RWPE2 (cell line): ENCODE data around the gene SLC12A7.
"Not testable (repeated sequence)": the region's sequence is repeated elsewhere in the genome, so short reads cannot be mapped to it uniquely, and the experiment has no call there.

Experiments
- ATAC-seq: fragments of 200-7000 bp; cut with Tn5 transposase; 3 replicates; pipeline ENCODE4 v1.9.1; 2021; ENCODE audit warnings: low read depth
- DNase-seq: peaks from one replicate; pipeline ENCODE4 v3.0.0-alpha.2; 2020; ENCODE audit warnings: low spot score
- H3K27ac ChIP-seq: fragments of 450-650 bp; 2 replicates; pipeline ENCODE4 v1.5.1; 2017; ENCODE audit warnings: mild to moderate bottlenecking; ENCODE audit not compliant: poor library complexity, severe bottlenecking
- H3K27me3 ChIP-seq: fragments of 250-450 bp; sonication (Bioruptor Pico); 2 replicates; pipeline ENCODE4 v1.5.1; 2021; ENCODE audit warnings: mild to moderate bottlenecking, moderate library complexity; ENCODE audit not compliant: insufficient read depth, poor library complexity, severe bottlenecking
- H3K36me3 ChIP-seq: fragments of 250-450 bp; sonication (Bioruptor Pico); 2 replicates; pipeline ENCODE4 v1.5.1; 2020; ENCODE audit warnings: low read depth, mild to moderate bottlenecking, moderate library complexity
- H3K4me1 ChIP-seq: fragments of 250-450 bp; sonication (Bioruptor Pico); 2 replicates; pipeline ENCODE4 v1.5.1; 2021; ENCODE audit warnings: mild to moderate bottlenecking, moderate library complexity; ENCODE audit not compliant: insufficient read depth, poor library complexity, severe bottlenecking
- H3K4me3 ChIP-seq: fragments of 250-450 bp; sonication (Bioruptor Pico); 2 replicates; pipeline ENCODE4 v1.5.1; 2021; ENCODE audit warnings: mild to moderate bottlenecking, moderate library complexity; ENCODE audit not compliant: severe bottlenecking
- H3K9me3 ChIP-seq: fragments of 250-450 bp; sonication (Bioruptor Pico); 2 replicates; pipeline ENCODE4 v1.5.1; 2021; ENCODE audit warnings: mild to moderate bottlenecking, moderate library complexity; ENCODE audit not compliant: severe bottlenecking
- CTCF ChIP-seq: fragments of 450-650 bp; IDR thresholded peaks from one replicate; pipeline ENCODE4 v1.5.1; 2017; ENCODE audit warnings: mild to moderate bottlenecking, moderate library complexity; ENCODE audit not compliant: poor library complexity, severe bottlenecking

SLC12A7 gene

GRCh38 chr5:1085391-1085790 is 26.5 kb downstream of the SLC12A7 start:
- H3K36me3 ChIP-seq = no peaks in the 10 kb centered on the region
- H3K4me1 ChIP-seq = no peaks in the 10 kb centered on the region
- no peak for TF ChIP-seq CTCF

GRCh38 chr5:1083823-1084605 is 27.8 kb downstream of the SLC12A7 start:
- Histone ChIP-seq H3K27ac (no peak overlapping the region), H3K4me3 (no peak overlapping the region), H3K4me1 (no peaks in the 10 kb centered on the region), H3K36me3 (no peaks in the 10 kb centered on the region), H3K9me3 (no peaks in the 10 kb centered on the region), H3K27me3 (no peaks in the 10 kb centered on the region)
- DNase-seq (no peak), ATAC-seq (no peak)
- no peak for TF ChIP-seq CTCF

More at GRCh38 chr5:1085391-1085790, 26.5 kb downstream of the SLC12A7 start:
- DNase-seq = no peak
- H3K27me3 ChIP-seq = no peaks in the 10 kb centered on the region
- no peaks in the 10 kb centered on the region for H3K9me3 ChIP-seq
- H3K4me3 ChIP-seq = no peak overlapping the region
- no peak for ATAC-seq
- no peak overlapping the region for H3K27ac ChIP-seq

- not testable (repeated sequence) for ATAC-seq, H3K4me3 ChIP-seq, H3K36me3 ChIP-seq, H3K4me1 ChIP-seq, DNase-seq, H3K27ac ChIP-seq, H3K9me3 ChIP-seq, H3K27me3 ChIP-seq
These were observed 28.8 kb downstream of the SLC12A7 start for GRCh38 chr5:1083026-1083425.

GRCh38 chr5:1081519-1081918 is 30.3 kb downstream of the SLC12A7 start:
- no peaks in the 10 kb centered on the region for H3K27me3 ChIP-seq
- no peaks in the 10 kb centered on the region for H3K36me3 ChIP-seq
- H3K9me3 ChIP-seq = no peaks in the 10 kb centered on the region
- no peak for ATAC-seq
- H3K4me3 ChIP-seq = no peak overlapping the region
- DNase-seq = no peak
- no peak overlapping the region for H3K27ac ChIP-seq
- TF ChIP-seq CTCF = no peak
- H3K4me1 ChIP-seq = no peaks in the 10 kb centered on the region

- Histone ChIP-seq H3K27ac (no peak overlapping the region), H3K36me3 (no peaks in the 10 kb centered on the region), H3K4me1 (no peaks in the 10 kb centered on the region), H3K9me3 (no peaks in the 10 kb centered on the region), H3K27me3 (no peaks in the 10 kb centered on the region), H3K4me3 (no peak overlapping the region)
- DNase-seq (no peak), ATAC-seq (no peak)
- no peak for TF ChIP-seq CTCF
These were observed 31.4 kb downstream of the SLC12A7 start for GRCh38 chr5:1080432-1080831.
